ENCODE data around the gene HS3ST4. TPM values are rescaled to one million over a fixed set of nuclear protein-coding genes. Genes with fewer than 3 reads are reported as not detected.
"Not testable (repeated sequence)": the region's sequence is repeated elsewhere in the genome, so short reads cannot be mapped to it uniquely, and the experiment has no call there.

The HS3ST4 gene
- total RNA-seq, 2 donors from 2014 or later = not detected

- Mint-ChIP-seq H3K27me3 (ENCODE audit: low read depth) (peaks cover 18% of the 10 kb centered on the region), H3K9me3 (peaks cover 8 to 14% of the 10 kb centered on the region in 2 donors), H3K4me1 (ENCODE audit: low read depth) (no peaks in the 10 kb centered on the region), H3K4me3 (no peak overlapping the region), H3K36me3 (ENCODE audit: insufficient read depth in 2 of 2) (peaks cover 0 to 8% of the 10 kb centered on the region in 2 donors), H3K27ac (no peak overlapping the region)
- DNase-seq = no peak
- no peak for ATAC-seq (replicated peaks in 1 of 2)
These were observed 325.2 kb downstream of the HS3ST4 start for GRCh38 chr16:26016989-26017388.

GRCh38 chr16:26019381-26020242, 327.9 kb downstream of the HS3ST4 start:
- ATAC-seq (replicated peaks in 1 of 2) (no peak), DNase-seq (no peak)
- Mint-ChIP-seq H3K27me3 (ENCODE audit: low read depth) (peaks cover 17% of the 10 kb centered on the region), H3K4me3 (no peak overlapping the region), H3K36me3 (ENCODE audit: insufficient read depth in 2 of 2) (peaks cover 0 to 8% of the 10 kb centered on the region in 2 donors), H3K4me1 (ENCODE audit: low read depth) (no peaks in the 10 kb centered on the region), H3K9me3 (peaks cover 5 to 11% of the 10 kb centered on the region in 2 donors), H3K27ac (no peak overlapping the region)

- DNase-seq (no peak), ATAC-seq (replicated peaks in 1 of 2) (no peak)
- H3K4me1 Mint-ChIP-seq (ENCODE audit: low read depth) = no peaks in the 10 kb centered on the region
- peaks cover 0 to 1% of the 10 kb centered on the region in 2 donors for H3K9me3 Mint-ChIP-seq
- H3K27me3 Mint-ChIP-seq (ENCODE audit: low read depth) = no peaks in the 10 kb centered on the region
- H3K36me3 Mint-ChIP-seq (ENCODE audit: insufficient read depth in 2 of 2) = no peaks in the 10 kb centered on the region
- no peak overlapping the region for H3K27ac Mint-ChIP-seq
- H3K4me3 Mint-ChIP-seq = no peak overlapping the region
These were observed 335.1 kb downstream of the HS3ST4 start for GRCh38 chr16:26026709-26027450.

GRCh38 chr16:26031286-26031685, 339.5 kb downstream of the HS3ST4 start:
- H3K27ac Mint-ChIP-seq = no peak overlapping the region
- H3K4me1 Mint-ChIP-seq (ENCODE audit: low read depth) = no peaks in the 10 kb centered on the region
- no peaks in the 10 kb centered on the region for H3K36me3 Mint-ChIP-seq (ENCODE audit: insufficient read depth in 2 of 2)
- ATAC-seq (replicated peaks in 1 of 2) = no peak
- peaks cover 6% of the 10 kb centered on the region for H3K27me3 Mint-ChIP-seq (ENCODE audit: low read depth)
- H3K4me3 Mint-ChIP-seq = no peak overlapping the region
- no peak for DNase-seq
- H3K9me3 Mint-ChIP-seq = peaks cover 0 to 3% of the 10 kb centered on the region in 2 donors

- not testable (repeated sequence) for ATAC-seq (replicated peaks in 1 of 2); H3K4me3 Mint-ChIP-seq; H3K27ac Mint-ChIP-seq; H3K36me3 Mint-ChIP-seq (ENCODE audit: insufficient read depth in 2 of 2); DNase-seq; H3K27me3 Mint-ChIP-seq (ENCODE audit: low read depth); H3K4me1 Mint-ChIP-seq (ENCODE audit: low read depth); H3K9me3 Mint-ChIP-seq
These were observed 340.9 kb downstream of the HS3ST4 start for GRCh38 chr16:26032661-26033060.

GRCh38 chr16:26041952-26042668, 350.4 kb downstream of the HS3ST4 start:
- Mint-ChIP-seq H3K27ac (no peak overlapping the region), H3K36me3 (ENCODE audit: insufficient read depth in 2 of 2) (no peaks in the 10 kb centered on the region), H3K27me3 (ENCODE audit: low read depth) (no peaks in the 10 kb centered on the region), H3K9me3 (no peaks in the 10 kb centered on the region), H3K4me3 (no peak overlapping the region), H3K4me1 (ENCODE audit: low read depth) (no peaks in the 10 kb centered on the region)
- ATAC-seq (replicated peaks in 1 of 2) (no peak), DNase-seq (no peak)

GRCh38 chr16:26050472-26050871, 358.7 kb downstream of the HS3ST4 start:
- no peak for ATAC-seq (replicated peaks in 1 of 2)
- Mint-ChIP-seq H3K4me3 (no peak overlapping the region), H3K27me3 (ENCODE audit: low read depth) (no peaks in the 10 kb centered on the region), H3K36me3 (ENCODE audit: insufficient read depth in 2 of 2) (no peaks in the 10 kb centered on the region), H3K27ac (no peak overlapping the region), H3K4me1 (ENCODE audit: low read depth) (no peaks in the 10 kb centered on the region), H3K9me3 (peaks cover 0 to 5% of the 10 kb centered on the region in 2 donors)
- no peak for DNase-seq

- Mint-ChIP-seq H3K36me3 (ENCODE audit: insufficient read depth in 2 of 2) (no peaks in the 10 kb centered on the region), H3K27ac (no peak overlapping the region), H3K9me3 (peaks cover 0 to 5% of the 10 kb centered on the region in 2 donors), H3K27me3 (ENCODE audit: low read depth) (no peaks in the 10 kb centered on the region), H3K4me1 (ENCODE audit: low read depth) (no peaks in the 10 kb centered on the region), H3K4me3 (no peak overlapping the region)
- ATAC-seq (replicated peaks in 1 of 2) = no peak
- DNase-seq = no peak
These were observed 359.3 kb downstream of the HS3ST4 start for GRCh38 chr16:26051063-26051462.

- Mint-ChIP-seq H3K4me1 (ENCODE audit: low read depth) (no peaks in the 10 kb centered on the region), H3K36me3 (ENCODE audit: insufficient read depth in 2 of 2) (no peaks in the 10 kb centered on the region), H3K9me3 (peaks cover 0 to 3% of the 10 kb centered on the region in 2 donors), H3K27ac (no peak overlapping the region), H3K4me3 (no peak overlapping the region), H3K27me3 (ENCODE audit: low read depth) (no peaks in the 10 kb centered on the region)
- ATAC-seq (replicated peaks in 1 of 2) (no peak), DNase-seq (no peak)
These were observed 362.1 kb downstream of the HS3ST4 start for GRCh38 chr16:26053889-26054288.

- Mint-ChIP-seq H3K27ac (no peak overlapping the region), H3K27me3 (ENCODE audit: low read depth) (peaks cover 10% of the 10 kb centered on the region), H3K36me3 (ENCODE audit: insufficient read depth in 2 of 2) (no peaks in the 10 kb centered on the region), H3K9me3 (peaks cover 3 to 4% of the 10 kb centered on the region in 2 donors), H3K4me1 (ENCODE audit: low read depth) (no peaks in the 10 kb centered on the region), H3K4me3 (no peak overlapping the region)
- no peak for DNase-seq
- no peak for ATAC-seq (replicated peaks in 1 of 2)
These were observed 366.6 kb downstream of the HS3ST4 start for GRCh38 chr16:26058326-26058725.

GRCh38 chr16:26070302-26071100, 378.7 kb downstream of the HS3ST4 start:
- ATAC-seq (replicated peaks in 1 of 2) = no peak
- DNase-seq = no peak
- Mint-ChIP-seq H3K4me1 (ENCODE audit: low read depth) (no peaks in the 10 kb centered on the region), H3K27ac (no peak overlapping the region), H3K27me3 (ENCODE audit: low read depth) (no peaks in the 10 kb centered on the region), H3K36me3 (ENCODE audit: insufficient read depth in 2 of 2) (no peaks in the 10 kb centered on the region), H3K4me3 (no peak overlapping the region), H3K9me3 (no peaks in the 10 kb centered on the region)

GRCh38 chr16:26071101-26071866, 379.5 kb downstream of the HS3ST4 start:
- ATAC-seq (replicated peaks in 1 of 2) = no peak
- Mint-ChIP-seq H3K27ac (no peak overlapping the region), H3K4me3 (no peak overlapping the region), H3K9me3 (no peaks in the 10 kb centered on the region), H3K36me3 (ENCODE audit: insufficient read depth in 2 of 2) (no peaks in the 10 kb centered on the region), H3K27me3 (ENCODE audit: low read depth) (peaks cover 5% of the 10 kb centered on the region), H3K4me1 (ENCODE audit: low read depth) (no peaks in the 10 kb centered on the region)
- DNase-seq = no peak
